Stimulated activated CD4-positive, alpha-beta T cell treated with anti-CD3 and anti-CD28 coated beads, Interleukin-1b, Interleukin-23, amount 100 ng/mL, for 24 hours (primary cell): ENCODE results near the gene MEF2D.

Source experiments
- DNase-seq, 4 experiments: peaks; one replicate each; pipeline ENCODE4 v3.0.0-alpha.2; 2020; ENCODE audit warnings: low read depth in 4 of 4, low spot score in 1 of 4

The MEF2D gene

GRCh38 chr1:156448134-156448967, 52.2 kb downstream of the MEF2D start:
- DNase-seq, result no peak

GRCh38 chr1:156445789-156446263, 54.7 kb downstream of the MEF2D start:
- peak; percentile 65 to 75 (median 73) for DNase-seq

DNA sequence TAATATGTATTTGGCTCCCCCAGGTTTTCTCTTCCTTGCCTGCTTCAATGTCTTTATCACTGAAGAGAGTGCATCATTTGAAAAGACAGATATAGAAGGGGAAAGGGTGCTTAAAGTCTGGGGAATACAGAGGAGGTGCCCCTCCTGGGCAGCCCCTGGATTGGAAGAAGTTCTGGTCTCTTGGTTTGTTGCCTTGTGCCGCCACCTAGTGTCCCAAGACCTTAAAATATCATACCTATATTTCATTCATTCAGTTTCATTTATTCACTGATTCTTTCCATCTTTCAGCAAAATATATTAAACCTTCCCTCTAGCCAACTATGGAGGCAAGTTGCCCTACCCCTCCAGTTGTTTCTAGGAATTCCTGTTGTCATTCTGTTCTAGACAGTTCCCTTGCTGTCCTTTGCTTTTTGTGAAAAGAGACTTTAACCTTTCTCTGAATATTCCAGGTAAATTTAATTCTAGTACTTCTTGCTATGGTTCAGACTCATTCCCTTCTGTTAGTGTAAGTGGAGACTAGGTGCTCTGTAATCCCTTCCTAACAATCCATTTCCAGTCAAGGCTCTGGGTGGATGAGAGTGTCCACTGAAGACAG, 56.1 kb downstream of the MEF2D start:
- DNase-seq, result no peak

- no peak for DNase-seq
These were observed 57.3 kb downstream of the MEF2D start for GRCh38 chr1:156443286-156443685.

- no peak for DNase-seq
These were observed 59.7 kb downstream of the MEF2D start for GRCh38 chr1:156440654-156441437.

- DNase-seq, result no peak
These were observed 60.8 kb downstream of the MEF2D start for GRCh38 chr1:156439777-156440183.

- no peak for DNase-seq
These were observed 61.4 kb downstream of the MEF2D start for GRCh38 chr1:156439036-156439776.

GRCh38 chr1:156438278-156438987, 62.1 kb downstream of the MEF2D start:
- no peak for DNase-seq

DNA sequence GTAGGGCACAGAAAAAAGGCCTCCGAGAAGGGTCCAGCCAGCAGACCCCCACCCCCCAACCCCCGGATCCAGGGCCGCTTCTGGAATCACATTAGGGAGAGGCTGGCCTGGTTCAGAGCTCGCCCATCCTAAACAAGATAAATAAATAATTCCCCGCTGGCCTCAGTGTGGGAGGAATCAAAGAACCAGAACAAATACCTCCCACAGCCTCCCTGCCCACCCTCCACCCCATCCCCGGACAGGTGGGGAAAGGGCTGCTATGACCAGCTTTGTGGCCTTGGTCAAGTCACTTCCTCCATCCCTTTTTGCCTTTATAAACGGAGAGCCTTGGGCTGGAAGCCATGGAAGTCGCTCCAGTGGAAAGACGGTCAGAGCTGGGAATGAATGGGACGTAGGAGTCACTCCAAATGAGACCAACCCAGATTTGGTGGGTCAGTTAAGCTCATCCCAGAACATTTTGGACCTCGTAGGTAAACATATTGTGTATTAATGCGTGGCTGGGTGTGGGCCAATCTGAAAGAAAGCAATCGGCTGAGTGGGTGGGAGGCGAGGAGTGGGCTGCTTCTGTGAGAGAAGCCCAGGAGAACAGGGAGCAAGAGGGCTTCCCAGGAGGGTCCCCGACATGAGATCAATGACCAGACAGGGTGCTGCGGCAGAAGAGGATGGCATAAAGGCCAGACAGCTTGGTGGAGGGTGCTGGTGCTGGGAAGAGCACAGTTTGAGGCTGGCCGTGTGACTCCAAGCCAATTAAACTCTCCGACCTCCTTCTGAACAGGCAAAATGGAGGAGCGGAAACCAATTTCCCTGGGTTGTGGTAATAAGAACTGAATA, 63.3 kb downstream of the MEF2D start:
- DNase-seq, result no peak

DNA sequence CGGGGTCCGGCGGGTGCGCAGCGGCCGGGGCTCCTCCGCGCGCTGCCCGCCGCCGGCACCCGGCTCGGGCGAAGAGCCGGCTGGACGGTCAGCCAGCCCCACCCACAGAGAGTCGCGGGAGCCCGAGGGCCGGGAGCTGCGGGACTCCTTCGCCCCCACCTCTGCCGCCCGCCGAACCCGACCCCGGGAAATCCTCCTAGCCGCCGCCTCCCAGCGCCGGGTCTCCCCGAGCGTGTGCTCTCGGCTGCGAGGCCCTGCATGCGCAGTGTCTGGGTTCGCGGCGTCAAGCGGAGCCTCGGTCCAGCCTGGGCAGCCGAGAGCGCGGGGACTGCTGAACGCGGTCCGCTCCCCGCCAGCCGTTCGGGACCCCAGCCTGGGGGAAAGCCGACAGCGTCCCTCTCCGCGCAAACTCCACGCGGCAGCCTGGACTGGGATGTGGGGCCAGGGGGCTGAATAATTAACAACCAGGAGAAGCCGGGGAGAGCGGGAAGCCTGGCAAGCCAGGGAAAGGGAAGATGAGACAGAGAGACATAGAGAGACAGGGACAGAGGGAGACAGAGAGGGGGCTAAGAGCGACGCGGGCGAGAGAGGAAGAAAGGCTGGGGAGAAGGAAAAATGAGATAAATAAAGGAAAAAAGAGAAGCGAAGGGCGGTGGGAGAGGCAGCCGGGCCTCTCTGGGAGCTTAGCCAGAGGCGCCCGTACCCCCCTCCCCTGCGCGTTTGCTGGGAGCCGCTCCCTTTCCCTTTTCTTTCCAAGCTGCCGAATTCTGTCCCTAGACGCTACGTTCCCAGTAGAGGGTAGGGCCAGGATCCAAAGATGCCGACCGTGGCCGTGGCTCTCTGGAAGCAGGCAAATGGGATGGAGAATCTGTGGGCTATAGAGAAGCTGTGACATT, 64.2 kb downstream of the MEF2D start:
- no peak for DNase-seq

GRCh38 chr1:156435545-156436140, 64.9 kb downstream of the MEF2D start:
- DNase-seq, result no peak

DNA sequence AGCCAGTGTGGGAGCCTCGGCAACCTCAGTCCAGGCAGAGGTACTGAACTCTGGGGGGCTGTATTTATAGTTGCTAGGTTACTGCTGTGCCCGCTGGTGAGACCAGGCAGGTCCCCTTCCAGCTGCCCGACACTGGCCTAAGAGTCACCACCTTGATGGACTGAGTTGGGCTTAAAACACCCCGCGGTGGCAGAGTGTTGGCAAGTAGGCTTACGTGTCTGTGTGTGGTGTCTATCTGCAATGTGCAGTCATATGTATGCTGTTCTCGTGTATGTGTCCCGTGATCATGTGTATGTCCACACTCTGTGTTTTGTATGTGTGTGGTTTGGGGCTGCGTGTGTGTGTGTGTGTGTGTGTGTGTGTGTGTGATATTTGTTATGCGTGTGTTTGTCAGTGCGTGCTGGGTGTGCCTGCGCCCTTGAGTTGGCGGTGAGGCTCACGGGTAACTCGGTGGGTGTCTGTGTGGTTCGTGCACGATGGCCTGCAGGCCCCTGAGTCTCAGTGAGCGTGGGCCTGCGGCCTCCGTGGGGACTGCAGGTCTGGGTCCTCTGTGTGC, 65.5 kb downstream of the MEF2D start:
- DNase-seq, result no peak

DNA sequence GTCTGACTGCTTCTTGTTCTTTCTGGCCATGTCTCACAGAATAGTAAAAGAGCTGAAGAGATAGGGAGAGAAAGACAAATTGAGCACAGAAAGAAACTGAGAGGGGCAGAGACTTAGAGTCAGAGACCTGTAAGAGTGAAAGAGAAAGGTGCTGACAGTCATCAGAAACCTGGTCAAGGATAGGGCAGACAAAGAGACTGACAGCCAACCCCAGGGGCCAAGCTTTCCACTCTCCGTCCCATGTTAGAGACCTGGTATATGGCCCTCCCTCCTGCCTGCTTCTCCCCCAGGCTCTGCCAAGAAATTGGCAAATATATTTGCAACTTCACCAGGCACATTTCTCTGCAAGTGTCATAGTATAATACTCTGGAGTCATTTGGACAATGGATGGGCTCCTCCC, 67.0 kb downstream of the MEF2D start:
- no peak for DNase-seq

GRCh38 chr1:156433032-156433431, 67.5 kb downstream of the MEF2D start:
- DNase-seq, result no peak

GRCh38 chr1:156432669-156433018, 67.9 kb downstream of the MEF2D start:
- DNase-seq, result no peak

DNA sequence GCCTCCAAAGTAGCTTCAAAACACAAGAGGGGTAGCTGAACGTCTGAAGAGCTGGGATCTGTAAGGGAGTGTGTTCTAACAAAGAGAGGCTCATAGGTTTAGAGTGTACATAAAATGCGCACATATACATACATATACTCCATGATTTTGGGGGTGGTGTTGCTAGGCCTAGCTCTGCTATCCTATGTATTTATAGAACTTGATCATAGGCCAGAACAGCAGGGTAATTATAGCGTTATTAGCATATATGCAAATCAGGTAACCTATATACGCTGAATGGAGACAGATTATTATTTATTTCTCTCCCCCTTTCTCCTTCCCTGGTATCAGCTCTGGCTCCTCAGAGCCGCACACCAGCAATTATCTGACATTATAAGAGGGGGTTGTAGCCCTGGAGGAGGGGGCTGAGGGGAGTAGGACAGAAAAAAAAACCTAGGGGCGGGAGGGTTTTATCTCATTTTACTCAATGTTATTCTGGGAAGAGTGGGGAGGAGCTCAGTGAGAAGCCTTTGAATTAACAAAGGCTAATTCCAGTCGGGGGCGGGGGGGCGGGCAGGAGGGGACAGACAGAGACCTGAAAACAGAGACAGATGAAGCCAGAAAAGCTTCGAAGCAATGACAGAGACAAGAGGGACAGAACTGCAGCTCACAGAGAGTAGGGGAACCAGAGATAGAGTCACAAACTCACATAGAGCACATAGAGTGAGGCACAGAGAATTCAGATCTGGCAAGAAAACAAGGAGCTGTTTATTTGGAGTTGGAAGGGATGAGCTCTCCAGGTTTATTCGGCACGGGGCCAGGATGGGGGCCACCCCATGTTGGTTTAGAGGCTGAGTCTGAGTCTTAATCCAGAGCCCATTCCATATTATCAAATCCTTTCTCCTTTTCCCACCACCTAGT, 68.6 kb downstream of the MEF2D start:
- no peak for DNase-seq

DNA sequence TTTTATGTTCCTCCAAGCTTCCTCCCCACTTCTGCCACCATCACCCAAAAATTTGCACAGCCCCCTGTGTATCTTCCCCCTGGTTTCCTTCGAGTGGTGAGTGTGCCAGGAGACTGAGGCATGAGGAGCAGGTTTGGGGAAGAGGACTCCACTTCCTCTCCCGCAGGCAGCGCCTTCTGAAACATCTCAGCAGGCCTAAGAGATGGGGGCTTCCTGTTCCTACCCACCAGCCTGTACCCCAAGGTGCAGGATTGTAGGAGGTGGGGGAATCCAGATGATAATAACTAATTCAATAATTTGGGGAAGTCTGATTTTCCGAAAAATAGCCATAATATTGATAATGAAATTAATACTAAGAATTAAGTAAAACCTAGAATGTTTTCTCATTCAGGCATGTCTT, 69.2 kb downstream of the MEF2D start:
- no peak for DNase-seq
